CD4-positive, CD25-positive, alpha-beta regulatory T cell (primary cell): Measurements from ENCODE around the gene RECK. TPM values are rescaled to one million over a fixed set of nuclear protein-coding genes. Genes with fewer than 3 reads are reported as not detected.

ENCODE experiments used
- ATAC-seq, 2 donors: fragments of 150-1000 bp; cut with Tn5 transposase; one replicate each; pipeline ENCODE4 v1.10.0; 2021; ENCODE audit warnings: low read depth in 2 of 2, moderate number of reproducible peaks in 2 of 2, moderate library complexity in 1 of 2
- DNase-seq, 3 donors: peaks; one replicate each; pipeline versions ENCODE4 v3.0.0 to v3.0.0-alpha.2; 2012 to 2022; ENCODE audit warnings: mixed read lengths in 1 of 3
- H3K27ac ChIP-seq: one replicate; pipeline ENCODE4 v1.7.0; 2013; ENCODE audit warnings: mild to moderate bottlenecking, low read length; ENCODE audit not compliant: insufficient read depth, poor library complexity, severe bottlenecking
- H3K27me3 ChIP-seq: one replicate; pipeline ENCODE4 v1.7.0; 2013; ENCODE audit warnings: low read length; ENCODE audit not compliant: control insufficient read depth, insufficient read depth
- H3K36me3 ChIP-seq: one replicate; pipeline ENCODE4 v1.7.0; 2013; ENCODE audit warnings: mild to moderate bottlenecking, low read length, moderate library complexity; ENCODE audit not compliant: control insufficient read depth, insufficient read depth
- H3K4me1 ChIP-seq: 2 replicates; pipeline ENCODE4 v1.7.0; 2013; ENCODE audit warnings: mild to moderate bottlenecking, low read length; ENCODE audit not compliant: insufficient read depth, control insufficient read depth, poor library complexity, severe bottlenecking
- H3K4me3 ChIP-seq: one replicate; pipeline ENCODE4 v1.7.0; 2013; ENCODE audit warnings: low read depth, mild to moderate bottlenecking, low read length, moderate library complexity
- H3K9me3 ChIP-seq, 2 experiments: 1 replicate in 1 of 2; 2 replicates in 1 of 2; pipeline ENCODE4 v1.7.0; 2013; ENCODE audit warnings: low read length in 2 of 2, mild to moderate bottlenecking in 1 of 2, moderate library complexity in 1 of 2; ENCODE audit not compliant: control insufficient read depth in 2 of 2
- H3K27ac Mint-ChIP-seq, 3 donors: one replicate each; pipeline ENCODE4 v1.8.0; 2020 to 2022; ENCODE audit warnings: mild to moderate bottlenecking in 3 of 3, mixed read lengths in 3 of 3, moderate library complexity in 2 of 3
- H3K27me3 Mint-ChIP-seq: one replicate; pipeline ENCODE4 v1.8.0; 2022; ENCODE audit warnings: mild to moderate bottlenecking, mixed read lengths
- H3K36me3 Mint-ChIP-seq: one replicate; pipeline ENCODE4 v1.8.0; 2020; ENCODE audit warnings: mixed read lengths
- H3K4me1 Mint-ChIP-seq, 4 donors: one replicate each; pipeline ENCODE4 v1.8.0; 2020 to 2022; ENCODE audit warnings: mixed read lengths in 4 of 4, mild to moderate bottlenecking in 1 of 4
- H3K4me3 Mint-ChIP-seq, 4 donors: one replicate each; pipeline ENCODE4 v1.8.0; 2020 to 2022; ENCODE audit warnings: mild to moderate bottlenecking in 4 of 4, mixed read lengths in 4 of 4, moderate library complexity in 3 of 4
- H3K9me3 Mint-ChIP-seq, 7 donors: one replicate each; pipeline ENCODE4 v1.8.0; 2020 to 2022; ENCODE audit warnings: mixed read lengths in 7 of 7, mild to moderate bottlenecking in 3 of 7, moderate library complexity in 2 of 7
- polyA plus RNA-seq, 4 donors: library from polyadenylated mRNA; unstranded; fragments of 300-500 nt; fragmentation: Illumina TruSeq; gene quantifications; one replicate each; pipeline ENCODE4 v1.2.3, GENCODE V29; 2021
- total RNA-seq: library from RNA; stranded (reverse); gene quantifications from one replicate; pipeline ENCODE4 v1.2.3, GENCODE V29; 2022

The RECK gene
- total and polyA plus RNA-seq, 5 donors from 2014 or later, result 5.5 to 12.6 (median 6.5) TPM

GRCh38 chr9:36036253-36036779 lies 397 bp upstream of the RECK start:
- Mint-ChIP-seq H3K4me1 (peaks cover 21 to 39% (median 29%) of the 10 kb centered on the region in 4 donors), H3K4me3 (peak overlapping the region; percentile 76 to 90 (median 88)), H3K27ac (peak overlapping the region in 2 of 3 donors; percentile 67 to 78), H3K9me3 (peaks cover 0 to 1% (median 0%) of the 10 kb centered on the region in 7 donors), H3K36me3 (no peaks in the 10 kb centered on the region), H3K27me3 (peaks cover 32% of the 10 kb centered on the region)
- Histone ChIP-seq H3K9me3 (no peaks in the 10 kb centered on the region), H3K36me3 (no peaks in the 10 kb centered on the region), H3K27me3 (peaks cover 8% of the 10 kb centered on the region), H3K4me1 (peaks cover 23% of the 10 kb centered on the region), H3K4me3 (peak overlapping the region; percentile 71), H3K27ac (no peak overlapping the region)
- DNase-seq, result no peak
- ATAC-seq, result no peak

- Histone ChIP-seq H3K36me3 (no peaks in the 10 kb centered on the region), H3K4me3 (peak overlapping the region; percentile 87), H3K4me1 (peaks cover 31% of the 10 kb centered on the region), H3K27me3 (peaks cover 3% of the 10 kb centered on the region), H3K27ac (no peak overlapping the region), H3K9me3 (no peaks in the 10 kb centered on the region)
- Mint-ChIP-seq H3K9me3 (peaks cover 0 to 1% (median 0%) of the 10 kb centered on the region in 7 donors), H3K27me3 (peaks cover 20% of the 10 kb centered on the region), H3K4me1 (peaks cover 26 to 52% (median 39%) of the 10 kb centered on the region in 4 donors), H3K36me3 (no peaks in the 10 kb centered on the region), H3K27ac (peak overlapping the region; percentile 66 to 100 (median 79)), H3K4me3 (peak overlapping the region; percentile 84 to 97 (median 92))
- ATAC-seq (no peak), DNase-seq (peak in 1 of 3 donors; percentile 15)
These were observed 923 bp downstream of the RECK start for GRCh38 chr9:36037549-36038122.

- H3K27ac Mint-ChIP-seq, result no peak overlapping the region
- H3K27me3 Mint-ChIP-seq, result peaks cover 10% of the 10 kb centered on the region
- H3K36me3 Mint-ChIP-seq, result no peaks in the 10 kb centered on the region
These were observed 2.4 kb downstream of the RECK start for GRCh38 chr9:36039121-36039520.

GRCh38 chr9:36039696-36040095 lies 3.0 kb downstream of the RECK start:
- H3K9me3 ChIP-seq, result no peaks in the 10 kb centered on the region
- ATAC-seq, result no peak
- H3K27ac ChIP-seq, result no peak overlapping the region
- DNase-seq, result no peak
- no peak overlapping the region for H3K4me3 ChIP-seq
- peaks cover 32 to 66% (median 49%) of the 10 kb centered on the region in 4 donors for H3K4me1 Mint-ChIP-seq
- H3K27ac Mint-ChIP-seq, result peak overlapping the region in 1 of 3 donors; percentile 27
- H3K4me1 ChIP-seq, result peaks cover 31% of the 10 kb centered on the region
- H3K9me3 Mint-ChIP-seq, result no peaks in the 10 kb centered on the region
- peaks cover 10% of the 10 kb centered on the region for H3K27me3 Mint-ChIP-seq
- H3K36me3 ChIP-seq, result no peaks in the 10 kb centered on the region
- H3K4me3 Mint-ChIP-seq, result peak overlapping the region in 1 of 4 donors; percentile 11
- no peaks in the 10 kb centered on the region for H3K27me3 ChIP-seq
- H3K36me3 Mint-ChIP-seq, result no peaks in the 10 kb centered on the region

More at GRCh38 chr9:36039121-36039520, 2.4 kb downstream of the RECK start:
- Mint-ChIP-seq H3K9me3 (no peaks in the 10 kb centered on the region), H3K4me3 (peak overlapping the region in 1 of 4 donors; percentile 84), H3K4me1 (peaks cover 26 to 60% (median 44%) of the 10 kb centered on the region in 4 donors)
- H3K4me1 ChIP-seq, result peaks cover 31% of the 10 kb centered on the region
- ATAC-seq (no peak), DNase-seq (no peak)
- no peaks in the 10 kb centered on the region for H3K27me3 ChIP-seq
- no peak overlapping the region for H3K27ac ChIP-seq
- H3K9me3 ChIP-seq, result no peaks in the 10 kb centered on the region
- no peak overlapping the region for H3K4me3 ChIP-seq
- H3K36me3 ChIP-seq, result no peaks in the 10 kb centered on the region

- H3K36me3 Mint-ChIP-seq, result no peaks in the 10 kb centered on the region
- H3K4me3 ChIP-seq, result no peak overlapping the region
- peaks cover 6% of the 10 kb centered on the region for H3K27me3 Mint-ChIP-seq
- H3K9me3 Mint-ChIP-seq, result no peaks in the 10 kb centered on the region
- no peaks in the 10 kb centered on the region for H3K27me3 ChIP-seq
- H3K4me1 Mint-ChIP-seq, result peaks cover 33 to 69% (median 52%) of the 10 kb centered on the region in 4 donors
- H3K4me1 ChIP-seq, result peaks cover 31% of the 10 kb centered on the region
- H3K4me3 Mint-ChIP-seq, result peak overlapping the region in 1 of 4 donors; percentile 56
- no peaks in the 10 kb centered on the region for H3K9me3 ChIP-seq
- H3K36me3 ChIP-seq, result no peaks in the 10 kb centered on the region
- ATAC-seq, result no peak
- H3K27ac Mint-ChIP-seq, result peak overlapping the region in 1 of 3 donors; percentile 35
- DNase-seq, result no peak
- no peak overlapping the region for H3K27ac ChIP-seq
These were observed 3.7 kb downstream of the RECK start for GRCh38 chr9:36040271-36040925.

GRCh38 chr9:36041506-36041905 lies 4.8 kb downstream of the RECK start:
- H3K4me3 Mint-ChIP-seq, result peak overlapping the region in 3 of 4 donors; percentile 10 to 50 (median 11)

GRCh38 chr9:36045610-36046009 lies 8.9 kb downstream of the RECK start:
- no peak for DNase-seq
- no peak for ATAC-seq
- Mint-ChIP-seq H3K4me3 (no peak overlapping the region), H3K27ac (no peak overlapping the region), H3K9me3 (no peaks in the 10 kb centered on the region), H3K27me3 (no peaks in the 10 kb centered on the region), H3K36me3 (no peaks in the 10 kb centered on the region), H3K4me1 (peaks cover 19 to 40% (median 36%) of the 10 kb centered on the region in 4 donors)
- Histone ChIP-seq H3K27ac (no peak overlapping the region), H3K4me3 (no peak overlapping the region), H3K9me3 (no peaks in the 10 kb centered on the region), H3K27me3 (no peaks in the 10 kb centered on the region), H3K36me3 (no peaks in the 10 kb centered on the region), H3K4me1 (peaks cover 11% of the 10 kb centered on the region)

More at GRCh38 chr9:36041506-36041905, 4.8 kb downstream of the RECK start:
- H3K27me3 Mint-ChIP-seq, result peaks cover 6% of the 10 kb centered on the region
- Histone ChIP-seq H3K9me3 (no peaks in the 10 kb centered on the region), H3K36me3 (no peaks in the 10 kb centered on the region), H3K27ac (no peak overlapping the region), H3K4me1 (peaks cover 26% of the 10 kb centered on the region), H3K27me3 (no peaks in the 10 kb centered on the region), H3K4me3 (peak overlapping the region; percentile 39)
- H3K9me3 Mint-ChIP-seq, result no peaks in the 10 kb centered on the region
- DNase-seq (peak in 1 of 3 donors; percentile 11), ATAC-seq (no peak)
- H3K4me1 Mint-ChIP-seq, result peaks cover 33 to 67% (median 52%) of the 10 kb centered on the region in 4 donors
- H3K36me3 Mint-ChIP-seq, result no peaks in the 10 kb centered on the region
- peak overlapping the region; percentile 20 to 70 (median 65) for H3K27ac Mint-ChIP-seq
